OCI-LY7 (cell line): ENCODE data around the gene TMEM130.

ENCODE experiments used
- EZH2phosphoT487 ChIP-seq: fragments of 200-600 bp; sonication (generic); IDR thresholded peaks from 2 replicates; pipeline ENCODE4 v1.6.1; 2018; ENCODE audit warnings: low read depth, borderline replicate concordance, mild to moderate bottlenecking, mixed run types, antibody characterized with exemption, low read length, moderate library complexity, mixed read lengths
- TF ChIP-seq, protein P1 (sequence below): fragments of 200-600 bp; sonication (generic); conservative IDR thresholded peaks from 2 replicates; pipeline ENCODE4 v1.5.1; 2014; ENCODE audit warnings: mild to moderate bottlenecking, antibody characterized with exemption, low read length, moderate library complexity, mixed read lengths

DNA sequence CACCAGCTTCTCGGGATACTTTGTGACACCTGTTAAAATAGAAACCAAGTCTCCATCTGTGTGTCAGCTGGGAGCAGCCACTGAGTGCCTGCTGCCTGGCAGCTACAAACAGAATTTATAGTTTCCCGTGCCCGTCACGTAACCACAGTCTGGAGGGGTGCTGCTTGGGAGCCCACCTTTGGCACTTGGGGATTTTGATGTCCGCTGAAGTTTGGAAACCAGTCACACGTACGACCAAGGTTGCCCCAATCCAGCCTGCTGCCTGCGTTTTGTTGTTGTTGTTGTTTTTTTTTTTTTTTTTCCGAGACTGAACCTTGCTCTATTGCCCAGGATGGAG is 10.1 kb upstream of the TMEM130 start:
- TF ChIP-seq, protein P1, sequence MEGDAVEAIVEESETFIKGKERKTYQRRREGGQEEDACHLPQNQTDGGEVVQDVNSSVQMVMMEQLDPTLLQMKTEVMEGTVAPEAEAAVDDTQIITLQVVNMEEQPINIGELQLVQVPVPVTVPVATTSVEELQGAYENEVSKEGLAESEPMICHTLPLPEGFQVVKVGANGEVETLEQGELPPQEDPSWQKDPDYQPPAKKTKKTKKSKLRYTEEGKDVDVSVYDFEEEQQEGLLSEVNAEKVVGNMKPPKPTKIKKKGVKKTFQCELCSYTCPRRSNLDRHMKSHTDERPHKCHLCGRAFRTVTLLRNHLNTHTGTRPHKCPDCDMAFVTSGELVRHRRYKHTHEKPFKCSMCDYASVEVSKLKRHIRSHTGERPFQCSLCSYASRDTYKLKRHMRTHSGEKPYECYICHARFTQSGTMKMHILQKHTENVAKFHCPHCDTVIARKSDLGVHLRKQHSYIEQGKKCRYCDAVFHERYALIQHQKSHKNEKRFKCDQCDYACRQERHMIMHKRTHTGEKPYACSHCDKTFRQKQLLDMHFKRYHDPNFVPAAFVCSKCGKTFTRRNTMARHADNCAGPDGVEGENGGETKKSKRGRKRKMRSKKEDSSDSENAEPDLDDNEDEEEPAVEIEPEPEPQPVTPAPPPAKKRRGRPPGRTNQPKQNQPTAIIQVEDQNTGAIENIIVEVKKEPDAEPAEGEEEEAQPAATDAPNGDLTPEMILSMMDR = no peak
- no peak for TF ChIP-seq EZH2phosphoT487
